B cell (primary cell): Measurements from ENCODE around the gene MAPKAP1.

Experiments
- CTCF ChIP-seq: fragments of 200-600 bp; IDR thresholded peaks from one replicate; pipeline ENCODE4 v1.8.0; 2022; ENCODE audit warnings: antibody characterized with exemption, mild to moderate bottlenecking
- EZH2 ChIP-seq: IDR thresholded peaks from 2 replicates; pipeline ENCODE4 v1.6.1; 2012; ENCODE audit warnings: borderline replicate concordance, low read depth, mild to moderate bottlenecking, moderate library complexity, low read length; ENCODE audit not compliant: insufficient read depth, poor library complexity, severe bottlenecking

DNA sequence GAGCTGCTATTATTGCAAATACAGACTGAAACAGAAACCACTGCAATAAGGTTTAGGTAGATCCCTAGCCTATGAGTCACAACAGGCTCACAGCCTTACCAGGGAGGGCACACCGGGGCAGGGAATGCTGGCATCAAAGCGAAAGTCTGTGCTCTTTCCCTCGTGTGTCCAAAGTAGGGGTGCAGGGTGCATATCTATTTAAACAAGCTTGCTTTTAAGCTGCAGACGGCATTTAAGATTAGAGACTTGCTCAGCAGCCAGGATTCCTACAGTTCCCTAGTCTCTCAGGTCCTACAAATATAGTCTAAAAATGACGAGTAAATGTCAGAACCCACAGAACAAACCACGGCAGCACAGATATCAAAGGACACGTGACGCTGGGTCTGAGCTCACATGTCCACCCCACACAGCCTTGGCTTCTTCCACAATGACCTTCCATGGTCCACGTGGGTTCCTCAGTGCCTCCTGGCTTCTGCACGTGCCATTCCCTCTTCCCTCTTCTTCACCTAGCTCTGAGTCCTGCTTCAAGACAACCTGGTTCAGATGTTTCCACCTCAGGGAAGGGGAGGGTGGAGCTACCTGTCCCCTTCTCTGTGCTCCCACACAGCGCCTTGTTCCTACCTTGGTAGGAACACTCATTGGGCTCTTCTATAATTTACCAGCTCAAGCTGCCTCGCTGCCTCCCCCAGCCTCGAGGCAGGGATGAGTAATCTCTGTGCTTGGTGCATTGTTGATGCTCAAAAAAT lies 193.2 kb downstream of the MAPKAP1 start:
- TF ChIP-seq CTCF (no peak), EZH2 (no peak)
